ENCODE data around the gene TTBK1.
"Not testable (repeated sequence)": the region's sequence is repeated elsewhere in the genome, so short reads cannot be mapped to it uniquely, and the experiment has no call there.

Gene TTBK1

GRCh38 chr6:43290339-43290904 lies 47.1 kb downstream of the TTBK1 start:
- no peak for DNase-seq

- DNase-seq: no peak
Measured at GRCh38 chr6:43290905-43291355, 47.6 kb downstream of the TTBK1 start.

DNA sequence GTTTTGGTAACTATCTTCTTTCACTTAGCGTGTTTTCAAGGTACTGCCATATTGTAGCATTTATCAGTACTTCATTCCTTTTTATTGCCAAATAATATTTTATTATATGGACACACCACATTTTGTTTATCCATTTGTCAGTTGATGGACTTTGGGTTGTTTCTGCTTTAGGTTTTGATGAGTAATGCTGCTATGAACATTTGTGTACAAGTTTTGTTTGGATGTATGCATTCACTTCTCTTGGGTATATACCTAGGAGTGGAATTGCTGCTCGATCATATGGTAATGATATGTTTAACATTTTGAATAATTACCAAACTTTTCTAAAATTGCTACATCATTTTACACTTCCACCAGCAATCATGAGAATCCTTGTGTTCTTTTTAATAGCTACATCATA lies 48.4 kb downstream of the TTBK1 start:
- DNase-seq: no peak

- DNase-seq: no peak
Measured at GRCh38 chr6:43292341-43292740, 49.1 kb downstream of the TTBK1 start.

- DNase-seq: no peak
Measured at GRCh38 chr6:43292763-43293318, 49.6 kb downstream of the TTBK1 start.

DNA sequence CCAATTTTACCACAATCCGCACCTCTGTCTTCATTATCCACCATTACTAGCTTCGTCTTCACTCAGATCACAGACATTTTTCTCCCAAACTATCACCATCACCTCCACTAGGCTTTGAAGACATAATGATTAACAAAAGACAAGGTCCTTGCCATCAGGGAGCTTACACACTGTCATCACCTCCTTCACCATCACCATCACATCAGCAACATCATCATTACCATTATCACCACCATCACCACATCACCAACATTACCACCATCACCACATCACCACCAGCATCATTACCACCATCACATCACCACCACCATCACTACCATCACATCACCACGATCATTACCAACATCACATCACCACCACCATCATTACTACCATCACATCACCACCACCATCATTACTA lies 50.4 kb downstream of the TTBK1 start:
- DNase-seq: no peak

GRCh38 chr6:43294536-43294935 lies 51.3 kb downstream of the TTBK1 start:
- DNase-seq: no peak

GRCh38 chr6:43295456-43295855 lies 52.2 kb downstream of the TTBK1 start:
- DNase-seq: no peak

GRCh38 chr6:43296780-43297497 lies 53.7 kb downstream of the TTBK1 start:
- DNase-seq: no peak

DNA sequence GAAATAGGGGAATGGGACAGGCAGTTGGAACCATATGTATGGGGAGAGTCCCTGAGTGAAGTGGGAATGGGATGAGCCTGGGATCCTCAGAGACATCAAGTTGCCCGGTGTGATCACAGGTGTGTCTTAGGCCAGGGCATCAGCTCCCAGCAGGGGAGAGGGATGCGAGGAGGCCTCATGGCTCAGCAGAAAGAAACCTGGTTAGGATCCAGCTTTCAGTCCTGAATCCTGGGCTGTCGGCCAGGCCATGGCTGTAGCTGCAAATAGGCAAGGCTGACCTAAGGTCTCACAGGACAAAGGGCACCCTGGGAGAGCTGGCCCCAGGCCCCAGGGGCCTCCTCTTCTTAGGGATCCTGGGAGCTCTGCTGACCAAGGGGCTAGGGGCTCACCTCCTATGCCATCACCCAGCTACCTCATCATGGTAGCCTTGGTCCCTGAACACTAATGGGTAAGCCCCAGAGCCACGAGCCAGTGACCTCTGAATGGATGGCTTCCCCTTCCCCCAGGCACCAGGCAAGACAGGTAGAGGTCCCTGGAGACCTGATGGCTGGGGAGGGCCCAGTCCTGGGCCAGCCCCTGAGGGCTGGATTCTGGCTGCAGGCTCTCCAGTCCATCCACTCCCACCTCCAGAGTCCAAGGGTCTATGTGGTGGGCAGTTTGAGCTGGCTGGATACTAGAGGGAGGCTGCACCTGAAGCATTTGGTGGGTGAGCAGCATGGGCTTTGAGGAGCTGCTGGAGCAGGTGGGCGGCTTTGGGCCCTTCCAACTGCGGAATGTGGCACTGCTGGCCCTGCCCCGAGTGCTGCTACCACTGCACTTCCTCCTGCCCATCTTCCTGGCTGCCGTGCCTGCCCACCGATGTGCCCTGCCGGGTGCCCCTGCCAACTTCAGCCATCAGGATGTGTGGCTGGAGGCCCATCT lies 54.6 kb downstream of the TTBK1 start, which contains the start of gene SLC22A7:
Gene SLC22A7, plus strand, starts transcription at position 617 of the 921 bp plus-strand sequence. Its CDS starts 99 bp downstream, at position 716.
- DNase-seq: no peak

GRCh38 chr6:43298565-43299337 lies 55.5 kb downstream of the TTBK1 start:
- no peak for DNase-seq

- no peak for DNase-seq
Measured at GRCh38 chr6:43299338-43300293, 56.3 kb downstream of the TTBK1 start.

- no peak for DNase-seq
Measured at GRCh38 chr6:43301081-43301870, 58.0 kb downstream of the TTBK1 start.

- DNase-seq: no peak
Measured at GRCh38 chr6:43302126-43302525, 58.8 kb downstream of the TTBK1 start.

DNA sequence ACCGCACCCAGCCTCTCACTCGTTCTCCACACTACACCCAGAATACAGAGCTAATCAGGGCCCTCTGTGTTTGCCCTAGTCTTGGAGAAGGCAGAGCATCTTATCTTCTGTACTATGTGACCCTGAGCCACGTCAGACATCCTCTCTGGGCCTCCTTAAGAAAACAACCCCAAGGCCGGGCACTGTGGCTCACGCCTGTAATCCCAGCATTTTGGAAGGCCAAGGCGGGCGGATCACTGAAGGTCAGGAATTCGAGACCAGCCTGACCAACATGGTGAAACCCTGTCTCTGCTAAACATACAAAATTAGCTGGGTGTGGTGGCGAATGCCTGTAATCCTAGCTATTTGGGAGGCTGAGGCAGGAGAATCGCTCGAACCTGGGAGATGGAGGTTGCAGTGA lies 59.7 kb downstream of the TTBK1 start:
- DNase-seq: not testable (repeated sequence)

- no peak for DNase-seq
Measured at GRCh38 chr6:43303751-43304331, 60.6 kb downstream of the TTBK1 start.

- no peak for DNase-seq
Measured at GRCh38 chr6:43304361-43304760, 61.1 kb downstream of the TTBK1 start.

DNA sequence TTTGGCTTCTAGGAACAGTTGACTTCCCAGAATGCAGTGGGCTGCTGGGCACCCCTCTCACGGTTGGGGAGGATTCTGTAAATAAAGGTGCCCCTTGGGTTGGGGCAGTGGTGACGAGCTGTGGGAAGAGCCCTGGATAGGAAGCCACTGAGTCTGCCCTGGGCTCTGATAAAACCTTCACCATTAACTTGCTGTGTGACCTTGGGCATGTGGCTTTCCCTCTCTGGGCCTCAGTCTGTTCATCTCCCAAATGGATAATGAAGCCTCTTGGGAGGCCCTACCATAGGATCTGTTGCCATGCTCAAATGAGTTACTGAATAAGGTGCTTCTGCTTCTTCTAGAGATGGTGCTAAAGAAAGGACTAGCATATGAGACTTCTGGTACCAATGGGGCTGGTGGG lies 61.6 kb downstream of the TTBK1 start:
- DNase-seq: no peak

GRCh38 chr6:43306086-43306485 lies 62.8 kb downstream of the TTBK1 start:
- DNase-seq: no peak

Data from eye (tissue), 1 donor.